GM21825 (cell line): Measurements from ENCODE around the gene TMEM121.

ENCODE experiments used
- ATAC-seq: cut with Tn5 transposase; IDR thresholded peaks from one replicate; pipeline ENCODE4 v1.9.1; 2021; ENCODE audit warnings: mild to moderate bottlenecking, moderate library complexity; ENCODE audit not compliant: unreplicated experiment

The TMEM121 gene

DNA sequence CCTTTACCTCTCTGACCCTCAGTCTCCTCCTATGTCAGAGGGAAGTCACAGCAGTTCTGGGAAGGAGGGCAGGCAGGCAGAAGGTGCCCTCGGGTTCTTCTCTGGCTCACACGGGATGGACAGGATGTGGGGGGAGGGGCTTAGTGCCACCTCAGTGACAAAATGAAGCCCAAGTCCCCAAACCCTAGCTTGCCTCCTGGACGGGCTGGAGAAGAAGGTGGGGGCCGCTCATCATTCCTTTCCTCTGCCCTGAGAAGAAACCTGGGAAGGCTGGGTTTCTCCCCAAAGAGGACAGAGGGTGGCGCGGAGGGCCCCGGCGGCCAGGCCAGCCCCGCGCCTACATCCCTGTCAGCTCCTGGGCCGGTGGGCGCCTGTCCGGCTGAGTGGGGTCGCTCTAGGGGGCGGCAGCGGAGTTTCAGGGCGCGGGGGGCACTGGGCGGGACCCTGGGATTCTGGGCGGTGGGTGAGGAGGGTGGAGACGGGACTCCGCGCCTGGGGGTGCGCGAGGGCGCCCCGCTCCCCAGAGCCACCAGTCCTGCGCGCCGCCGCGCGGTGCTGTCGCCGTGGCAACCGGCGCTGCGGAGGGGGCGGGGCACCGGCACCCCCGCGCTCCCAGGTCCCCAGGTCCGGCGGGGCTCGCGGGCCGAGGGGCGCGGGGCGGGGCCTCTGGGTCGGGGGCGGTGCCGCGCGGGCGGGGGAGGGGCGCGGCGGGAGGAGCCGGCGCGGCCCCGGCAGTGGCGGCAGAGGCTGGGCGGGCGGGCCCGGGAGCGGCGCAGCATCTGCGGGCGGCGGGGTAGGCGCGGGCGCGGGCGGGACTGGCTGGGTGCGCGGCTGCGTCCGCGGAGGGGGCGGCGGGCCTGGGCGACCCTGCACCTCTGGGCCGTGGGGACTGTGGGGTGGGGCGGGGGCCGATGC, at the start of gene TMEM121:
TMEM121 (plus strand) TSS at position 723 of the 915 bp plus-strand sequence. CDS start 2,252 bp downstream, outside the sequence.
- ATAC-seq = no peak

DNA sequence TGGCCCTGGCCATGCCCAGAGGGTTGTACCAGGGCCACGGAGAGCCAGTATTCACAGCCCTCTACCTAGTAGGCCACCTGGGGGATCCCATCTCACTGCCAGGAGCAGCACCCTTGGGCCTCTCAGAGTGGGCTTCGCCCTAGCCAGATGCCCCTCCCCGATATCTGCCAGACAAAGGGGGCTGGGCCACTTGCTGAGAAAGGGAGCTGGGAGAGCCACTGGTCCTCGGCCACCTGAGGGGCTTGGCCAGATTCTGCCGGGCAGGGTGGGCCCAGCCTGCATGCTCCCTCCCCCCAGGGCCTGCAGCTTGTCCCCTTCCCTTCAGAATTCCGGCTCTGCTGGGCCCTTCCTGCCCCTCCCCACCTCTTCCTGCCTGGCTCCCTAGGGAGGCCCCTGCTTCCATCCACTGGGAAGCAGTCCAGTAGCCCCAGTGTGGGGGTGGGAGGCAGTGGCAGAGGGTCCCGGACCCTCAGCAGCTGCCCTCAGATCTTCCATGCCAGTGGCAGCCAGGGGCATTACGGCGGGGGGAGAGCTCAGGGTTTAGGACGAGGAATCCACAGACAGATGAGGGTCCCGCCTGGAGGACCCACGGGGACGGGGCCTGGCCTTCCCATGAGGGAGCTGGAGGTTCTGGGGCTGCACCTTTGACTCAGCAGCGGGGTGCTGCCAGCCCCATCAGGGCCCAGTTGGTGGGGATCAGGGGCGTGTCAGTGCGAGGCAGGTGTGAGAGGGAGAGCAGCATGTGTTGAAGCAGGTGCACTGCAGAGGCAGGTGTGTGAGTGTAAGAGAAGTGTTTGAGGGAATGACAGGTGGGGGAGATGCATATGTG, 49.3 kb upstream of the TMEM121 start:
- ATAC-seq = no peak

DNA sequence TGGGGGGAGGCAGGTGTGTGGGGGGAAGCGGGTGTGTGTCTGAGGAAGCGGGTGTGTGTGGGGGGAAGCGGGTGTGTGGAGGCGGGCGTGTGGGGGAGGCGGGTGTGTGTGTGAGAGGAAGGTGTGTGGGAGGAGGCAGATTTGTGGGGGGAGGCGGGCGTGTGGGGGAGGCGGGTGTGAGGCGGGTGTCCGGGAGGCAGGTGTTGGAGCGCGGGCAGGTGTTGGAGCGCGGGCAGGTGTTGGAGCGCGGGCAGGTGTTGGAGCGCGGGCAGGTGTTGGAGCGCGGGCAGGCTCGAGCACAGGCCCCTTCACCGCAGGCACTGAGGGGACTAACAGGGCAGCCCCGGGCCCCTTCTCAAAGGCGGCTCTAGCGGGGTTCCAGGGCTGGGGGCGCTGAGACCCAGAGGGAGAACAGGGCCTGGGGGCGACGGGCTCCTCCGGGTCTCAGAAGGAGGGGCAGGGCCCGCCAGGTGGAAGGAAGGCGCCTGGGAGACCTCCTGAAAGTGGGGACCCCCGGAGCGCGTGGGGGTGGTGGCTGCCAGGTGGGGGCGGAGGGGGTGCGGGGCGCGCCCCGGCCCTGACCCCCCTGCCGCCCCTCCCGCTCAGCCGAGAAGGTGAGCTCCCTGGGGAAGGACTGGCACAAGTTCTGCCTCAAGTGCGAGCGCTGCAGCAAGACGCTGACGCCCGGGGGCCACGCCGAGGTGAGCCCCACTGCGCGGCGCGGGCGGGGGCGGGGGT, 48.6 kb upstream of the TMEM121 start:
- no peak for ATAC-seq

DNA sequence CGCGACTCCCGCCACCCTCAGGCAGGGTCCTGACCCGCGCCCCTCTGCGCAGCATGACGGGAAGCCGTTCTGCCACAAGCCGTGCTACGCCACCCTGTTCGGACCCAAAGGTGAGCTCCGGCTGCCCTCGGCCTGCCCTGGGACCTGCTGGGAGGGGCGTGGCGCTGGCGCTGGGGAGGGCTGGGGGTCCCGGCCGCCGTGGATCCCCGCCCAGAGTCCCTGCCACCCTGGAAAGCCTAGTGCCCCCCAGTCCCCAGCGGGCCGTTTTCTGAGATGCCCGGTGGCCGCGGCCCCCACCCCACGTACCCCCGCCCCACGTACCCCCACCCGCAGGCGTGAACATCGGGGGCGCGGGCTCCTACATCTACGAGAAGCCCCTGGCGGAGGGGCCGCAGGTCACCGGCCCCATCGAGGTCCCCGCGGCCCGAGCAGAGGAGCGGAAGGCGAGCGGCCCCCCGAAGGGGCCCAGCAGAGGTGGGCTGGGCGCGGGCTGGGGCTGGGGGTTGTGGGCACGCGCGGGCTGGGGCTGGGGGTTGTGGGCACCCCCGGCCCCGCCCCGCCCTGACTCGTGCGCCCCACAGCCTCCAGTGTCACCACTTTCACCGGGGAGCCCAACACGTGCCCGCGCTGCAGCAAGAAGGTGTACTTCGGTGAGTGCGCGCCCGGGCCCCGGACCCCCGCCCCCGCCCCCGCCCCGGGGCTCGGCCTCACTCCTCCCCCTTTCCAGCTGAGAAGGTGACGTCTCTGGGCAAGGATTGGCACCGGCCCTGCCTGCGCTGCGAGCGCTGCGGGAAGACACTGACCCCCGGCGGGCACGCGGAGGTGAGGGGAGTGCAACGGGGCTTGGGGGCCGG, 47.8 kb upstream of the TMEM121 start:
- ATAC-seq = no peak

DNA sequence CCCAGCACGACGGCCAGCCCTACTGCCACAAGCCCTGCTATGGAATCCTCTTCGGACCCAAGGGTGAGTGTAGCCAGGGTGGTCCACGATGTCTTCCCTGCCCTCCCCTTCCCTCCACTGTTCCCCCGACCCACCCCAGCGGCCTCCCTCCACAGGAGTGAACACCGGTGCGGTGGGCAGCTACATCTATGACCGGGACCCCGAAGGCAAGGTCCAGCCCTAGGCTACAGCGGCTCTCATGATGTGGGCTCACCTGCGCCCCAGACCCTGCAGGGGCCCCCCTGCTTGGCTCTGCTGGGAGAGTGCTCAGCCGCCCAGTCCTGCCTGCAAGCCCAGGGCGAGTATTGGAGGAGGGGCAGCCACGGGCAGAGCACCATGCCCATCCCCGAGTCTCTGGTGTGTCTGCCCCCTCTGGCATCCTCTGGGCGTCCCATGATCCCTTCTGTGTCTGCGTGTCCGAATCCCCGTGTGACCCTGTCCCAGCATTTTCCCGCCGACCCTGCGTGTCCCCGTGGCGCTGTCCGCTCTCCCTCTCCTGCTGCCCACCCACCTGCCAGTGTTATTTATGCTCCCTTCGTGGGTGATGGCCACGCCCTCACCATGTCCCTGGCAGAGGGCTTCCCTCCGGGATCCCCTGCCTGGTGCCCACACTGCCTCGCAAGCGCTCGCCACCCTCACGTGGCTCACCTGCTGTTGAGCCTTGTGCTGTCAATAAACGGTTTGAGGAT, 46.8 kb upstream of the TMEM121 start:
- ATAC-seq = no peak

DNA sequence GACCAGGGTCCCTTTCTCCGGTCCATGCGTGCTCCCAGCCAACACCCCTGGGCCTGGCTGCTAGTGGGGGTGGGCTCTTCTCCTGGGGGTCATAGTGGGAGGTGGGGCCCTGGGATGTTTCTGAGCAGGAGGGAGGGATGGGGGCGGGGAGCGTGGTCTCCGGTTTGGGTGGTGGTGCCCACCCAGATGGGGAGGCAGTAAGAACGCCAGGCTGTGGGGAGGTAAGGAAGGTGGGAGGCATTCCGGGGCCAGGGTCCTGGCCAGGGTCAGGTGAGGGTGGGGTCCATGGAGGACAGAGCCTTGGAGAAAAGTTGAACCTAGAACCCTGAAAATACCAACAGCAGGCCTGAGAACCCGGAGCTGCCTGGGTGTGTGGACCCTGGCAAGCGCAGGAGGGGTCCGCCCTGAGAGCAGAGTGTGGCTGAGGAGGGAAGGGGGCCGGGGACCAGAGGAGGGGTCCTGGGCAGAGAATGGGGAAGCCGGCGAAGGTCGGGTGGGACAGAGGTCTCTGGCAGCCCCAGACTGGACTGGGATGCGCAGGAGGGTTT, 46.1 kb upstream of the TMEM121 start:
- ATAC-seq = no peak

DNA sequence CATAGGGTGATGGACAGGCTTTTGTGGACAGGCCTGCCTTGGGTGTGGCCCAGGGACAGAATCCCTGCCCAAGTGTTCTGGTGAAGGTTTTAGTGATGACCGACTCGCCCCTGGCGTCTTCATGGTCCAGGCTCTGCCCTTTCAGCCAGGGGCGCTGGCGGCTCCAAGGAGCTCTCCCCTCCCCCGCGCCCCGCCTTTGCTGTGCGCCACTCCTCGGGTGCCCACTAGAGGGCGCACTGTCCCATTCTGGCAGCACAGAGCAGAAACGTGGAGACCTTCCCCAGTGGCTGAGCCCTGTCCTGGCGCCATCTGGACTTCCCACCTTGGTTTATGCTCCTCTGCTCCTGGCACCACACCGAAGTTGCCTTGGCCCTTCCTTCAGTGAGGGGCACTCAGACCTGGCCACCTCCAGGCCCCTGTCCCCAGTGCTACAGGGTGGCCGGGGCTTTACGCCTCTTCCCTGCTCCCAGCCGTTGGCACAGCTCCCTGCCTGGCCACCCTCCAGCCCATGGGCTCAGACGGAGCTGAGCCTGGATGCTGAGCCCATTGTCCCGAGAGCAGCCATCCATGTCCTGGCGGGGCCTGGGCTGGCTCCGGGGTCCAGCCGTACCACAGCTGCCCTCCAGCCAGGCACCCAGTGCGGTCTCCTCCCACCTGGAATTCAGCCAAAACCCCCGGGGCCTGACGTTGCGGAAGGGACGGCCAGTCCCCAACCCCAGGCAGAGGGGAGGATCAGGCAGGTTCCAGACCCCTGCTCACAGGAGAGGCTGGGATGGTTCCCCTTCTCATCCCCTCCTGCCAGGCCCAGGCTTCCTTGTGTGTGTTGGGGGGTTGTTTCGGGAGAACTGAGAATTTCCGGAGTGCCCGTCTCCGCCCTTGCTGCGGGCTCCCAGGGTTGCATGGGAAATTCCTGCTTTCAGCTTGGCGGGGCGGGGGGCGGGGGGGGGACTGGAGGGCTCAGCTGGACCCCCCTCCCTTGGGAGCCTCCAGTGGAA, 45.3 kb upstream of the TMEM121 start:
- ATAC-seq = peak; percentile 45

DNA sequence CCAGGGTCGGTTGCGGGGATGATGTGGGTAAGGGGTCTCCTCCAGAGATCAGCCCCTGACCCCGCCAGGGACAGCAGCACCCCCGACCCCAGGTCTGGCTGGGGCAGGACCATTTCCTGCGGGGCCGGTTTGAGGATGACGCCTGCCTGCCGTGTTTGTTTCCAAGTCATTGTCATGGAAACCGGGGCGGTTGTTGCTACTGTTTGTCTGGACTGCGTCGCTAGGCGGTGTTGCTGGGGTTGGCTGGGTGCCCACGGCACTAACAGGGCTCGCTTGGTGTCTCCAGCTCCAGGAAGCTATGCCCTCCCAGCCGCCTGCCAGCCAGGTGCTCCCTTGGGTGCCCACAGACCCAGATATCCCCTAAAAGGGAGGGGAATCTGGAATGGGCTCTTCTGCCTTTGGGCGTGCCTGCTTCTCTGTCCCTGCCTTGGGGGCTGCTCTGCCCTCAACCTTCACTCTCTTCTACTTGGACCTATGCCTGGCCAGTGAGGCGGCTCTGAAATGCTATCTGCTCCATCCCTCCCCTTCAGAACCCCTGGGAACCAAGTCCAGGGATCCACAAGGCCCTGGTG, 44.4 kb upstream of the TMEM121 start:
- peak; percentile 40 for ATAC-seq

DNA sequence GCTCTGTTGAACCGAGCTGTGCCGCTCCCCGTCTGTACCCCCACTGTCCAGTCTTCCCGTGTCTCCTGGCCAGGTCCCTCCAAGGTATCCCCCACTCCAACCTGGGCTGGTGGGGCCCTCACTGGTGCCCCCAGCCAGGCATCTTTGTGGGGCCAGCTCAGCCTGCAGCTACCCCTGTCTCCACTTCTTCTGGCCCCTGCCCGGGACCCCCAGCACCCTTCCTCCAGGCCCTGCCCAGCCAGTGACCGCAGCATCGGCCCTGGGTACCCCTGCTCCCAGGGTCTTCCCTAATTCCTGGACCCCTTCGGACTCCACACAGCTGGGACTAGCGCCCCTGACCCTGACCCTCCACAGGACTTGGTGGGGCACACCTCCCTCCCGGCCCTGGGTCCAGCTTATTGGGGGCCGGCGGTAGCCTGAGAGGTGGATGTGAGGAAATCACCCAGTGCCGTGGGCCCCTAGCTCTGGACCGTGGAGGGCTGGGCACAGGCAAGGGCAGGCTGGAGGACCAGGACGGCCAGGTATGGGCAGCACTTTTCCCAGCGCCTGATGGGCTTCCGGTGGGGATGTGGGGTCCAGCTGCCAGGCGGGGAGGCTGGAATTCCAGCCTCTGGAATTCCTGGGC, 43.8 kb upstream of the TMEM121 start:
- ATAC-seq = no peak

DNA sequence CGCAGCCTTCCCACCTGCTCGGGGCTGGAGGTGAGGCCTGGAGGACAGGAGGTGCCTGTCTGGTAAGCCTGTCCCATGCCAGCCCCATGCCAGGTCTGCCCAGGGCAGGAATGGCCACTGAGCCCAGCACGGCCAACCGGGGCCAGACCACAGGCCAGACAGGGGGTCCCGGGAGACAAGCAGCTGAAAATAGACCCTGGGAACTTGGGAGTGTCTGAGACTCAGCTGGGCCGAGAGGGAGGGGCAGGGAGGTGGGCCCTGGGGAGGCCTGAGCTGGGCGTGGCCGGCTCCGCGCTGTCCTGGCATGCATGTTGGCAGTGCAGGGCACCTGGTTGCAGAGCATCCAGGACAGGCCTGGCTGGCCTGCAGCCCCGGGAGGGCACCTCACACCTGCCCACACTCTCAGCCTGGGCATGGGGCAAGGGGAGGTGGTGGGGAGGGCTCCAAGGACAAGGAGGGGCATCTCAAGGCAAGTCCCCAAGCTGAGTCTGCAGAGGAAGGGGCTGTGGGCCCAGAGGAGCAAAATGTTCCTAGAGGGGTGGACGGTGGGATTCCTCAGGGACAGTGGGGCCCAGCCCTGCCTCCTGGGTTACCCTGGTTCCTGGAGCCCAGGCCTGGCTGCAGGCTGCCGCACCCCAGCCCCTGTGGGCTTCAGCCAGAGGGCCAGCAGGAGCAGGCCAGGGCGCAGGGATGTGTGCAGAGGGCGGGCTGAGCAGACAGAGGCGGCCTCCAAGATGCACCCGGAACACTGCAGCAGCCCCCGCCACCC, 42.9 kb upstream of the TMEM121 start:
- no peak for ATAC-seq

DNA sequence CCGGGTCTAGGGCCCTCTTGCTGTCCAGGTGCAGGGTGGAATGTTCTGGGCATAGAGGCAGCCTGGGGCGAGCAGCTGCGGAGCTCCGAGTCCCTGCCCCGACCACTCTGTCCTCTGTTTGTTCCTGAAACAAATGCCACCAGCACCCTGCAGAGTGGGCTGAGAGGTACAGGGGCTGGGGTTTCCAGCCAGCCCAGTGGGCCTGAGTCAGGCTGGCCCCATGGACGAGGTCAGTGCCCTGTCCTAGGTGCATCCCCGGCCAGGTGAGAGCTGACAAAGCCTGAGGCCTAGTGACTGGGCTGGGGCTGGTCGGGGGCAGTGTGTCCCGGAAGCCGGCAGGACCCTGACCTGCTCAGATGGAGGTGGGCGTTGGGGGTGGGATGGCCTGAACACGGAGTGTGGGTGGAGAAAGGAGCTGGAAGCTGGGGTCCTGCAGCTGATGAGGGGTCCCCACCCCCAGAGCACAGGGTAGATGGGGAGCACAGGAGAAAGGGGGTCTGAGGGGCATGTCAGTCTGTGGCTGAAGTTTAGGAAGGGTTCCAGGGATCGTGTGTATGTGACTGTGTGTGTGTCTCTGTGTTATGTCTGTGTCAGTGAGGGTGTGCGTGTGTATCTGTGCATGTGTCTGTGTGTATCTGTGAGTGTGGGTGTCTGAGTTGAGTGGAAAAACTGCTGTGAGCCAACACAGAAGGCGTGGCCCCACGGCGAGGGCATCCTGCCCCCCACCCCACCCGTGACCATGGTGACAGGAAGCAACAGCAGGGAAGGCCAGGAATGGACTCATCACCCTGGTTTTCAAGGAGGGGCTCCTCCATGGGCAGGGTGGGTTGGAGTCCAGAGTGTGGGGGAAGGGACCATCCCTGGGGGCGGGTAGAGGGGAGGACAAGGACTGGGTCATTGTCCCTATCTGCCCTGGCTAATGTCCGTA, 42.0 kb upstream of the TMEM121 start:
- no peak for ATAC-seq

DNA sequence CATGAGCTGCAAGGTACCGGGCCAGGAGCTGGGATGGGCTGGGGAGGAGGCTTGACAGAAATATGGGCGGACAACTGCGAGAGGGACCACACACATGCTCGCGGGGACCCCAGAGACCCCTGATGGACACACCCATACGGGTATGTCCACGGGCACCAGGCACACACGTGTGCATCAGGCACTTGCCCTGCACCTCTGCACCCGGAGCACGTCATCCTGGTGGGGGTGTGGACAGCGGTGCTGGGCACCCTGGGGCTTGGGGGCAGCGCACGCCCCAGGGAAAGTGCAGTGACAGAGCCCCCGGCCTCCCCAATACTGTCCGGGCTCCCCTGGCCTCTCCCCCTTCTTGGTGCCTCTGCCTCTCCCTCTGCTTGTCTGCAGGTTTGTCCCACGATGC, 41.4 kb upstream of the TMEM121 start:
- no peak for ATAC-seq

DNA sequence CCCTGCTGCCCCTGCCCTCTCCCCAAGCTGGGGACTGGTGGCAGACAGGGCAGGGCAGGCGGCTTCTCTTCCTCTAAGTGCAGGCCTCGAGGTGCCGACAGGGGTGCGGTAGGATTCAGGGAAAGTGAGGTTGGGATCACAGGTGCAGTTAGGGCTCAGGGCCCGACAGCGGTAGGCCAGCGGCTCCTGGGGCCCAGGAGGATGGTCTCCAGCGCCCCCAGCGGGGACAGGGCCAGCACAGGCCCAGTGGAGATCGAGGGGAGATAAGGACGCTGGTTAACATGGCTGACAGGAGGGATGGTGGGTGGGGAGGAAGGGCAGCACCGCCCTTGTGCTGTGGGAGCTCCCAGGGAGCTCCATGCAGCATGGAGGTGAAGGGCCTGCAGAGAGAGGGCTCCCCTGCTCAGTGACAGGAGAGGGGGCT, 40.6 kb upstream of the TMEM121 start:
- no peak for ATAC-seq

DNA sequence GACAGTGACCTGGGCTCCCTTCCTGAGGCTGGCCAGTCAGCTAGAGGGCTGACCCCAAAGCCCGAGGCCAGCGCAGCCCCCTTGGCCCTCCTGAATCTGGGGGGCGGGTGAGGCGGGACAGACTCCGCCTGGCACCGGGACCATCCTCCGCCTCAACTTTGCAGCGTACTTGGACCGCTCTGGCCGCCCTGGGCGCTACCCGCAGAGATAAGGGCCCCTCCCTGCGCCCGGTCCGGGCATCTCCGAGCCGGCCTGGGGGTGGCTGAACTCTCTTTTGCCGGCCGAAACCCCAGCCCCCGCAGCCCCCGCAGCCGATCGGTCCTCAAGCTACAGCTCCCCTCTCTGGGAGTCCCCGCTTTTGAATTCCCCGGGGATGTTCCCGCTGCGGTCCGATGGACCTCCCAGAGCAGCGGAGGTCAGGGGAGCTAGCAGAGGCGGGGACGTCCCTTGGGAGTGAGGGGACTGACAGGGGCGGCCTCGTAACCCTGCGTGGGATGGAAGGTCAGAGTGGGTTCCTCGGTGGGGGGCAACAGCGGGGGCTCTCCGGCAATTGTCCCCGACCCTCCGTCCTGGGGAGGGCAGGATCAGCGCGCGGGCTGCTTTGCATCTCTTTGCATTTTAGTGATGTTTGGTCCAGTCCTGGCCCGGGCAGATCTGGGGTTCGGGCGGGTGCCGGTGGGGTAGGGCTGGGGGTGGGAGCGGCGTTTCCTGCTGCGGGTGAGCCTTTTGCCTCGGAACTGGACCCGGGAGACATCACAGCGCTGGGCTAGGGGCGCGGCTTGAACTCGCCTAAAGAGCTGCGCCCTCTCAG, 40.0 kb upstream of the TMEM121 start, which contains the start of gene CRIP1:
CRIP1 (plus strand) TSS at position 724 of the 811 bp plus-strand sequence. CDS start 374 bp downstream, outside the sequence.
- no peak for ATAC-seq
